Neutrophil (primary cell): Measurements from ENCODE around the gene UTS2R.
"Not testable (repeated sequence)": the region's sequence is repeated elsewhere in the genome, so short reads cannot be mapped to it uniquely, and the experiment has no call there.

Experiments used
- H3K27ac ChIP-seq: fragments of 200-600 bp; sonication (generic); 2 replicates; pipeline ENCODE4 v1.5.1; 2016; ENCODE audit warnings: mild to moderate bottlenecking, moderate library complexity
- H3K27me3 ChIP-seq: fragments of 200-600 bp; sonication (generic); 2 replicates; pipeline ENCODE4 v1.6.0; 2016; ENCODE audit warnings: mild to moderate bottlenecking
- H3K36me3 ChIP-seq: fragments of 200-600 bp; sonication (generic); 2 replicates; pipeline ENCODE4 v1.5.1; 2017
- H3K4me1 ChIP-seq, 2 experiments: fragments of 200-600 bp in 1 of 2; sonication (generic) in 1 of 2; 1 replicate in 1 of 2; 2 replicates in 1 of 2; pipeline versions ENCODE4 v1.5.1 to v1.6.1; 2013 to 2016; ENCODE audit warnings: low read depth in 1 of 2, low read length in 1 of 2, mild to moderate bottlenecking in 1 of 2, moderate library complexity in 1 of 2; ENCODE audit not compliant: control insufficient read depth in 1 of 2, insufficient read depth in 1 of 2
- H3K4me3 ChIP-seq, 2 experiments: fragments of 200-600 bp in 1 of 2; sonication (generic) in 1 of 2; 1 replicate in 1 of 2; 2 replicates in 1 of 2; pipeline ENCODE4 v1.5.1; 2013 to 2016; ENCODE audit warnings: low read depth in 1 of 2, low read length in 1 of 2, mild to moderate bottlenecking in 1 of 2, moderate library complexity in 1 of 2
- H3K9me3 ChIP-seq: fragments of 200-600 bp; sonication (generic); 2 replicates; pipeline ENCODE4 v1.5.1; 2016
- CTCF ChIP-seq: fragments of 200-600 bp; sonication (generic); IDR thresholded peaks from 2 replicates; pipeline ENCODE4 v1.5.1; 2016; ENCODE audit warnings: antibody characterized with exemption

The UTS2R gene

DNA sequence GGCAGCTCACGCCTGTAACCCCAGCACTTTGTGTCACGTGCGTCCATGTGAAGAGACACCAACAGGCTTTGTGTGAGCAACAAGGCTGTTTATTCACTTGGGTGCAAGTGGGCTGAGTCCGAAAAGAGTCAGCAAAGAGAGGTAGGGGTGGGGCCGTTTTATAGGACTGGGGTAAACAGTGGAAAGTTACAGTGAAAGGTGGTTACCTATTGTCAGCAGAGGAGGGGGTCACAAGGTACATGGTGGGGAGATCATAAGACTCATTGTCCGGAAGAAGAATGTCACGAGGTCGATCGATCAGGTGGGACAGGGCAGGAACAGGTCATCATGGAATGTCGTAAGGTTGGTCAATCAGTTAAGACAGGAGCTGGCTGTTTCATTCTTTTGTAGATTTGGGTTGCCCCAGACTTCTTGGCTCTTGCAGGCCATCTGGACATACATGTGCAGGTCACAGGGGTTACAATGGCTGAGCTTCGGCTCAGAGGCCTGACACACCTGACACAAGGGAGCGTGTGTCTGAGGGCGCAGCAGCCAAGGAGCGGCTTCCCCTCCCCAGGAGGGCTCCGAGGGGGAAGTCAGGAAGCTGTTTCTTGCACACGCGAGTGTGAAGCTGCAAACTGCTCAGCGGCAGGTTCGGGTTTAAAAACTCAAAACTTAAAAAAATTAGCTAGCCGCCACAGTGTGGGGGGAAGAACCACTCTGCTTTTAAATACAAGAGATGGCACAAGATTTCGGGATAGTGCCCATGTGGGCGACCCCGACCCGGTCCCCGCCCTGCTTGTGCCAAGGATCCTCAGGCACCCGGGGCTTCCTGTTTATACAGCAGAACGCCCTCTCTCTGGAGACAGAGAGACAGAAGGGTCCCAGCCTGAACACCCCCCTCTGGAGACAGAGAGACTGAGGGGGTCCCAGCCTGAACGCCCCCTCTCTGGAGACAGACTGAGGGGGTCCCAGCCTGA, 24.9 kb upstream of the UTS2R start:
- Histone ChIP-seq H3K27me3 (peaks cover 36% of the 10 kb centered on the region), H3K36me3 (no peaks in the 10 kb centered on the region), H3K27ac (peak overlapping the region; percentile 14), H3K4me3 (no peak overlapping the region), H3K9me3 (no peaks in the 10 kb centered on the region), H3K4me1 (peaks cover 0 to 7% of the 10 kb centered on the region in 2 experiments)
- TF ChIP-seq CTCF: no peak

- H3K9me3 ChIP-seq: not testable (repeated sequence)
Measured at GRCh38 chr17:82347994-82348393, 23.6 kb upstream of the UTS2R start.

GRCh38 chr17:82348434-82348833, 23.1 kb upstream of the UTS2R start:
- Histone ChIP-seq H3K4me3 (no peak overlapping the region), H3K27ac (no peak overlapping the region), H3K9me3 (no peaks in the 10 kb centered on the region), H3K36me3 (no peaks in the 10 kb centered on the region), H3K27me3 (peaks cover 36% of the 10 kb centered on the region), H3K4me1 (peaks cover 0 to 8% of the 10 kb centered on the region in 2 experiments)
- TF ChIP-seq CTCF: no peak

More at GRCh38 chr17:82347994-82348393, 23.6 kb upstream of the UTS2R start:
- not testable (repeated sequence) for H3K4me1 ChIP-seq, H3K27ac ChIP-seq, H3K36me3 ChIP-seq, H3K4me3 ChIP-seq
- H3K27me3 ChIP-seq: peaks cover 36% of the 10 kb centered on the region

DNA sequence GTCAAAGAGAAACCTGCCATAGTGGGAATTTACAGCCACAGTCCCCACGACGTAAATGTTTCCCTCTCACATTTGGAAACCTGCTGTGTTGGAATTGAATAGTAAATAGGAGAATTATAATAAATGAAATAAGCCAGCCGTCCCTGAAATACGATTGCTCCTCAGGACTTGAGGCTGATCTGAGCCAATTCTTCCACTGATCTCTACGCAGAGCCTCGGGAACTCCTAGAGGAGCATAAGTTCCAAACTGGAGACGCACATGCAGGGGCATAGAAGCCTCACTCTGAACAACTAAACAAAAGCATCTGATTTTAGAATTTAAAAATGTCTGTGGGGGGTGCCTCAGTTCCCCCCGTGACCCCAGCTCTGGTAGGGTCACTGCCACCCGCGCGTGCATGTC, 22.7 kb upstream of the UTS2R start:
- H3K36me3 ChIP-seq: no peaks in the 10 kb centered on the region
- H3K9me3 ChIP-seq: no peaks in the 10 kb centered on the region
- H3K4me1 ChIP-seq: peaks cover 0 to 8% of the 10 kb centered on the region in 2 experiments
- TF ChIP-seq CTCF: no peak
- peaks cover 36% of the 10 kb centered on the region for H3K27me3 ChIP-seq
- H3K4me3 ChIP-seq: no peak overlapping the region
- H3K27ac ChIP-seq: no peak overlapping the region

DNA sequence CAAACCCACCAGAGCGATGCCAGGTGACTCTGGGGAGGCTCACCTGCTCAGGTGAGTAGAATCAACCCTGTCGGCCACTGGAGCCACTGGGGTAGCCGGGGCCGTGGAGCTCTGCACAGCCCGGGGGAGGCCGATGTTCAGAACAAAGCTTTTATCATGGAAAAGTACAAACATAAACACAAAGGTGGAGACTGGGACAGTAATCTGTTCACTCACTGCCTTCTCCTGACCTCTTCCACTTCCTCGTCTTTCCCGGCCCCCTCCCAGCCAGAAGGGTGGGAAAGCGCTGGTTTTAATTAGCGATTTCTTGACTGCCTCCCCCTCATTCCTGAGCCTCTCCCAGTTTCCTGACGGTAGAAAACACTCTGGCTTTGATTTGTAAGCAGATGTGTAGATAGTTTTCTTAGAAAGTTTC, 22.3 kb upstream of the UTS2R start:
- H3K9me3 ChIP-seq: no peaks in the 10 kb centered on the region
- no peaks in the 10 kb centered on the region for H3K36me3 ChIP-seq
- peaks cover 38% of the 10 kb centered on the region for H3K27me3 ChIP-seq
- peaks cover 0 to 8% of the 10 kb centered on the region in 2 experiments for H3K4me1 ChIP-seq
- no peak overlapping the region for H3K4me3 ChIP-seq
- no peak overlapping the region for H3K27ac ChIP-seq
- TF ChIP-seq CTCF: no peak
